ENCODE data around the gene IGF2BP2. TPM values are rescaled to one million over a fixed set of nuclear protein-coding genes. Genes with fewer than 3 reads are reported as not detected.

IGF2BP2 gene
- total and polyA plus RNA-seq, 2 of the 8 experiments (the other 6 are each of a cell fraction or from before 2014, with no cell fraction given), result 7.4 to 121 TPM

DNA sequence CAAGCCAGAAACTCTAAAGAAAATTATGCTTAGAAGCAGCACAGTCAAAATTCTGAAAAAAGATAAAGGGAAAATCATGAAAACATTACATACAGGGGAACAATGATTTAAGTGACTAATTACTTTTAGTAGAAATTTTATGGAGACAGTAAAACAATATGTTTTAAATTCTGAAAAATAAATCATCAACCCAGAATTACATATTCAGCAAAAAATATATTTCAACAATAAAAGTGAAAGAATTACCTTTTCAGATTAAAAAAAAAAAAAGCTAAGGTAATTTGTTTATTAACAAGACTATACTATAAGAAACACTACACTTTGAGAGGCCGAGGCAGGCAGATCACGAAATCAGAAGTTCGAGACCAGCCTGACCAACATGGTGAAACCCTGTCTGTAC is 32.4 kb upstream of the IGF2BP2 start (continued):
- TF ChIP-seq EP300 (IDR thresholded peaks at IDR 0.05; ENCODE audit: borderline replicate concordance in 1 of 2, low read depth in 2 of 2, low read length in 2 of 2) (no peak), HDAC2 (IDR thresholded peaks at IDR 0.05; ENCODE audit: borderline replicate concordance in 1 of 2, low read depth in 2 of 2, low read length in 2 of 2) (no peak), KDM1A (IDR thresholded peaks at IDR 0.05; ENCODE audit: borderline replicate concordance, low read length) (no peak), NANOG (IDR thresholded peaks at IDR 0.05; ENCODE audit: insufficient read depth, low read depth, low read length, poor library complexity, severe bottlenecking) (no peak), GTF2F1 (IDR thresholded peaks at IDR 0.05; ENCODE audit: borderline replicate concordance, low read depth, low read length) (no peak), SIN3A (conservative IDR thresholded peaks at IDR 0.05 in 1 of 2, IDR thresholded peaks at IDR 0.05 in 1 of 2; ENCODE audit: low read depth in 1 of 2, low read length in 2 of 2) (no peak)
- TF ChIP-seq, protein P1, sequence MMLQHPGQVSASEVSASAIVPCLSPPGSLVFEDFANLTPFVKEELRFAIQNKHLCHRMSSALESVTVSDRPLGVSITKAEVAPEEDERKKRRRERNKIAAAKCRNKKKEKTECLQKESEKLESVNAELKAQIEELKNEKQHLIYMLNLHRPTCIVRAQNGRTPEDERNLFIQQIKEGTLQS (IDR thresholded peaks at IDR 0.05; ENCODE audit: insufficient read depth, low read depth, low read length), result no peak

All from H1 (cell line).